SKM-1 (cell line): Measurements from ENCODE around the gene PTPRD.

Experiments used
- DNase-seq: peaks from one replicate; lab custom pipeline; 2025; ENCODE audit not compliant: unreplicated experiment; lab: John Stamatoyannopoulos, UW

The PTPRD gene

DNA sequence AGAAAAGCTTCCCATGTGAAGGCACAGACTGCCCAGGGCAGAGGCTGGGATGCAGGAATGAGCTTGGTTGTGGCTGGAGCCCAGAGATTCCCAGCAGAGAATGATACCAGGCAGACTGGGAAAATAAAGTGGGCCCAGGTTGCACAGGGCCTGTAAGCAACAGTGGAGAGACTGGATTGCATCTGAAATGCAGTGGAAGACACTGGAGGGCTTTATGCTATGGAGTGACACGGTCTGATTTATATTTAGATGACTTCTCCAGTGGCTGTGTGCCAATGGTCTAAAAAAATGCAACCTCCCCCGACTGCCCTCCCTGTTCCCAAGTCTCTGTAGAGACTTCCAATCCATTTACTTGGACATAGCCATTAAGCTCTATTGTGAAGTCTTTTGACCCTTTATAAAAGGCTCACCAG lies 1862.2 kb downstream of the PTPRD start:
- no peak for DNase-seq

- no peak for DNase-seq
These were observed 1867.5 kb downstream of the PTPRD start for GRCh38 chr9:8745347-8745746.

GRCh38 chr9:8738945-8739344 lies 1873.9 kb downstream of the PTPRD start:
- DNase-seq = no peak

DNA sequence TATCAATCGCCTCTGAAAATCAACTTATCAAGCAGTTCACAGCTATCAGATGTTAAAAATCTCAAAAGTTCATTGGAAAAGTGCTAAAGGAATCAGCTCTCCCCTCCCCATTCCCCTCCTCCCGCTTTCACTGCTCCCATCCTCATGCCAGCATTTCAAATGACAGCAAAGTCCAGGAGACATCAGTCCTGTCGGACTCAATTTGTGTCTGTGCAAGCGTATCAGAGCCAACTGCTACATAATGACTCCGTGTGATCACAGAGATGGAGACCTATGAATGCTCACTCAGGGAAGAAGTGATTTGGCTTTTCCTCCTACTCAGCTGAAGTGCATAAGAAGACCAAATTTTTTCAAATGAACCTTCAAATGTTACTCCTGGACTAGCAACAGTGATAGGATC lies 1876.0 kb downstream of the PTPRD start:
- no peak for DNase-seq

GRCh38 chr9:8734760-8735159 lies 1878.0 kb downstream of the PTPRD start:
- DNase-seq = no peak

- no peak for DNase-seq
These were observed 1879.5 kb downstream of the PTPRD start for GRCh38 chr9:8733131-8733954.

DNA sequence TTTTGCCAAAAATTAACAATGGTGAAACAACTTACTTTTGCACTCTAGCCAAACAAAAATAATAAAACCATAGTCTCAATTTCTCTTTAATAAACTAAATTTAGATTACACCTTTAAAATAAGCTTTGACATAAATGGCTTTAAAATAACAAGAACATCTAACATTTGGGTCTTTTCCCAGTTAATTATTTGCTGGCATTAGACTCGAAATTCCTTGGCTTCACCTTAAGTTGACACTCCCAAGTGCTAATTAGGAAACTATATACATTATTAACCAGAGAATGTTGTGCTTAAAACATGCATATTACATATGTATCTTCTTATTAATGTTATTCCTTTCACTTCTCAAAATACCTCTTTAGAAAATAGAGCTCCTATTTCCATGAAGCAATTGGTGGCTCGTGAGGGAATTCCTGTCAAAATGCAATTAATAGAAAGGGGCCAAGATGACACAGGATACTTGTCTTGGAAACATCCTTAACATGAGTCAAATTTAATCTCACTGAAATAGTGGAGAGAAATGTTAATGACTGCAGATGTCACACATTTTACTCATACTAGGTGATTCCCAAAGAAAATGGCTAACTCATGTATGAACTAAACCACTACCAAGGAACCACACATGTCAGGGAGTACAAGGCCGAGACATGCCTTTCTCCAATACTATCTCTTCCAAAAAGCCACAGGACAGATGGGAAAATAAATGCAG lies 1880.3 kb downstream of the PTPRD start:
- DNase-seq = no peak

GRCh38 chr9:8730618-8731017 lies 1882.2 kb downstream of the PTPRD start:
- DNase-seq = no peak

DNA sequence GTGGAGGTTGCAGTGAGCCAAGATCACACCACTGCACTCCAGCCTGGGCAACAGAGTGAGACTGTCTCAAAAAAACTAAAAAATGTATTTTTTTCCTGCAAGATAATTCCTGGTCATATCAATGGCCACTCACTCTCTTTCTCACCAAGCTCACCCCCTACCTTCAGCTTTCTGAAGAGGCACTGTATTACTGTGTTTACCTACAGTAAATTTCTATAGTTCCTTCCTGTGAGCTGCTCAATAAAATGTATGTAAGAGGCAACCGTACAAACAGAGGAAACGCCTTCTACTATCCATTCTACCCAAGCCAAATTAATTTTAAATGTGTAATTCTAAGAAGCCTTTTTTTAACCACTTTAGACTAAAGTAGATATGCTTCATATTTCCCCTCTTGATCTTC lies 1883.9 kb downstream of the PTPRD start:
- DNase-seq = no peak

DNA sequence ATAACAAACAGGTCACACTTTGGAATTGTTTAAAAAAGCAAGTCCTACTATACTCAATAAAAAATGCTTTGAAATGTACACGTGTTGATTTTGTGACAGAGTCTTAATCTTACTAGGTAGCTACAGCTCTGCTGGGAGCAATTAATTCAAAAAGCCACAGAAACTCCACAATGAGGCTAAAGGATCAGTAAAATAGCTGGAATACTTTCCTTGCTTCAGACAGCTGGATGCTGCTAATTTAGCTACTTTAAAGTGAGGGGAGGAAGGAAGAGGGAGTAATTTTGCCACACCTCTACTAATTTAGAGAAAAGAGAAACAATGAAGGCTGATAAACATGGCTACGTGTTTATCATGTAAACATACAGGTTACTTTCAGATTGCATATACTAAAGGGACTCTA lies 1885.6 kb downstream of the PTPRD start:
- DNase-seq = no peak

DNA sequence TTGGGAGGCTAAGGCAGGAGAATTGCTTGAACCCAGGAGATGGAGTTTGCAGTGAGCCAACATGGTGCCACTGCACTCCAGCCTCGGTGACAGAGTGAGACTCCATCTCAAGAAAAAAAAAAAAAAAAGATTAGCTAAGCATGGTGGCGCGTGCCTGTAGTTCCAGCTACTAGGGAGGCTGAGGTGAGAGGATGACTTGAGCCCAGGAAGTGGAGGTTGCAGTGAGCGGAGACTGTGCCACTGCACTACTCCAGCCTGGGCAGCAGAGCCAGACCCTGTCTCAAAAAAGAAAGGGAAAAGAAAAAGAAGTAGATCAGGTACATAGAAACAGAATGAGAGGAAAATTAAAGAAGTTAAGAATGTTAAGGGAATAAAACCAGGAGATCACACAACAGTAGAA lies 1886.1 kb downstream of the PTPRD start:
- no peak for DNase-seq

DNA sequence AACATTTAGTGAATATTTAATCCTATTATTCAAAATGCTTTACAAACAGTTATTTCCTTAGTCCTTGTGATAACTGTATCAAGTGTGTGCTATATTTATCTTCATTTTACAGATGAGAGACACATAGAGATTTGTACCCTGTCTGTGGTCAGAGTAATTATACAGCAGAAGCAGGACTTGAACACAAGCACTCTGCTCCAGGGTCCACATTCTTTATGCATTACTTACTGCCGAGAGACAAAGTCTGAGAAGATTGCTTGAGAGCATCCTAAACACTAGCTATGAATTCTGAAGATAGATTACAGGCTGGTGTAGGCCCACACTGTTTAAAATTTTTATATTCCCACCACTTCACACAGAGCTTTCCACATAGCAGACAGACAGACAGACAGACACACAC lies 1887.2 kb downstream of the PTPRD start:
- DNase-seq = no peak

DNA sequence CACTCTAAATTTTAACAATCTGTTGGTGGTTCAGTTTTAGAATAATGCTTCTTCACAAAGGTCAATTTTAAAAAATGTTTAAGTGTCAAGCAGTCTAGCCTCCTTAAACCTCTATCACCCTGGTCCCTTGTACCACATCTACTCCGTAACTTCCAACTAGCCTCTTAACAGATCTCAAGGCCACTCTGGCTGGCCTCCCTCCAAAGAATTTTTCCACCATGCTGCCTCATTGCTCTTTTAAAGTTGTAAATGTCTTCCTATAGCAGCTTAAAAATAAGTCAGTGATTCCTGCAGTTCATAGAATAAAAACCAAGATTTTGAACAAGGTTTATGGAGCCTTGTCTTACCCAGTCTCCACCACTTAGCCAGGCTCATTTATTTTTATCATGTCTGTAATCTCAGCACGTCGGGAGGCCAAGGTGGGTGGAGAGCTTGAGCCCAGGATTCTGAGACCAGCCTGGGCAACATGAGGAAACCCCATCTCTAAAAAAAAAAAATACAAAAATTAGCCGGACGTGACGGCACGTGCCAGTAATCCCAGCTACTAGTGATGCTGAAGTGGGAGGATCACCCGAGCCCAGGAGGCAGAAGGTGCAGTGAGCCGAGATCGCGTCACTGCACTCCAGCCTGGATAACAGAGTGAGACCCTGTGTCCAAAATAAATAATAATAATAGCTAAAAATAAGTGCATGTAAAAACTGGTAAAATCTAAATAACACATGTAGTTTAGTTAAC lies 1888.4 kb downstream of the PTPRD start:
- no peak for DNase-seq

DNA sequence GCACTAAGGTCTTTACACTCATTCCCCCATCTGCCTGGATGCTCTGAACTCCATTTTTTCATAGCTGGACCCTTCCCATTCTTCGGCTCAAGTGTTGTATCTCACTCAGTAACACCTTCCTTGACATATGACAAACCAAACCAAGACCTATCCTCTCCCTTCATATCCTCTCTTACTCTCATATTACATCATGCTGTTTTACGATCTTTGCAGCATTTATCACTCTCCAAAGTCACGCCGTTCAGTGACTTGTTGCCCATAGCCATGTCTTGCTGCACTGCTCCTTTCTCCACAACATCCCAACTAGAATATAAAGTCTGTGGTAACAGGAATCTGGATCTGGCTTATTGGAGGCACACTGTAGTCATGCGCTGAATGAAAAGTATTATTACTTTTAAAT lies 1889.6 kb downstream of the PTPRD start:
- no peak for DNase-seq

- no peak for DNase-seq
These were observed 1892.8 kb downstream of the PTPRD start for GRCh38 chr9:8719833-8720486.

DNA sequence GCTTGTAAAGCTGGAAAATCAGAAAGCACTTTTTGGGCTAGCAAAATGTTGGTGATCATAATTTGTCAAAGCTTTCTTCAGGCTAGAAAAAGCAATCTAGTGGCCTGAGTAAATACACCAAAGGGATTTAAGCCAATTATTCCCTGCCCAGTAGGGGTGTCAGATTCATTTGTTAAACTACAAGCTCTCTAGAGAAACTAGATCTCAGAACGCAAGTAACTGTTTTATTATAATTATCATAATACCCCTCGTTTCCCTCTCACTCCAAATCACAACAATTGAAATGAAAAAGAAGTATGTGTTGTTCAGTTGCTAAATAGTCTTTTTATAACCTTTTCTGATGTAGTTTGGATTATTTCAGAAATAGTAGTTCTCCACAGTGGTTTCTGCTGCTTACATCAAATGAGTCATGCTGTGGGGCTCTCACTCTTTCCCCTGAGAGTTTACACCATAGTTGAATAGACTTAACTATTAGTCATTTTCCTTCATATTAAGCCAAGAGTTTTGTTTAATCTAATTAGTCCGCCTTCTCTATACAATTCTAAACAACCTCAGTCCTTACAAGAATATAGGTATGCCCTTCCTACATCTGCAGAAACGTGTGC lies 1894.6 kb downstream of the PTPRD start:
- no peak for DNase-seq

- DNase-seq = no peak
These were observed 1895.7 kb downstream of the PTPRD start for GRCh38 chr9:8717146-8717545.

DNA sequence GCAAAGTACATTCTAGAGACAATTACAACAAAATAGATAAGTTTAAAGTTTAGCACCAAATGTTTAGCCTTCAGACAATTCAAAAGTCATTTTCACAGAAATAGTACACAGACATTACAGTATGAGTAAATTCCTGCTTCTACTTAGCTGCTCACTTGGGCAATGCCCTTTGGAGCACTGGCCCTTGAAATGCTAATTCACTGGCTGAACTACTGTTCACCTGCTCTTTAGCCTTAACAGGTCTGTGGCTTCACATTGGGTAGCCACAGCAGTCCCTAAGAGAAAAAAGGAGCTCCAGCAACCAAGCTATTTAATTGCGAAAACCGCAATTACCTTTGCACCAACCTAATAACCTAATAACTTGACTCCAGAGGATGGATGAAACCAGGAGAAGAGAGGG lies 1897.0 kb downstream of the PTPRD start:
- no peak for DNase-seq

- no peak for DNase-seq
These were observed 1899.0 kb downstream of the PTPRD start for GRCh38 chr9:8713811-8714165.

- no peak for DNase-seq
These were observed 1899.5 kb downstream of the PTPRD start for GRCh38 chr9:8713149-8713810.

GRCh38 chr9:8709731-8710130 lies 1903.1 kb downstream of the PTPRD start:
- DNase-seq = no peak
